Ishikawa (cell line): ENCODE results near the gene TCF7L2.

Experiments used
- CEBPB ChIP-seq: IDR thresholded peaks from 2 replicates; pipeline ENCODE4 v1.6.1; 2012
- CREB1 ChIP-seq: IDR thresholded peaks from 2 replicates; pipeline ENCODE4 v1.6.1; 2012; ENCODE audit warnings: low read depth
- EP300 ChIP-seq: IDR thresholded peaks from 2 replicates; pipeline ENCODE4 v1.6.1; 2012; ENCODE audit warnings: borderline replicate concordance
- FOXM1 ChIP-seq: IDR thresholded peaks from 2 replicates; pipeline ENCODE4 v1.6.1; 2012; ENCODE audit warnings: low read depth, borderline replicate concordance
- RAD21 ChIP-seq: IDR thresholded peaks from 2 replicates; pipeline ENCODE4 v1.6.1; 2012; ENCODE audit warnings: low read depth
- REST ChIP-seq: IDR thresholded peaks from 2 replicates; pipeline ENCODE4 v1.6.1; 2012; ENCODE audit warnings: low read depth, mild to moderate bottlenecking
- TAF1 ChIP-seq: IDR thresholded peaks from 2 replicates; pipeline ENCODE4 v1.6.1; 2012; ENCODE audit warnings: low read depth, mild to moderate bottlenecking
- TF ChIP-seq, protein P1 (sequence below): IDR thresholded peaks from 2 replicates; pipeline ENCODE4 v1.6.1; 2012
- TF ChIP-seq, protein P2 (sequence below): IDR thresholded peaks from 2 replicates; pipeline ENCODE4 v1.6.1; 2012

GRCh38 chr10:113124724-113125123 is 174.7 kb downstream of the TCF7L2 start:
- TF ChIP-seq REST = no peak
- TF ChIP-seq, protein P1, sequence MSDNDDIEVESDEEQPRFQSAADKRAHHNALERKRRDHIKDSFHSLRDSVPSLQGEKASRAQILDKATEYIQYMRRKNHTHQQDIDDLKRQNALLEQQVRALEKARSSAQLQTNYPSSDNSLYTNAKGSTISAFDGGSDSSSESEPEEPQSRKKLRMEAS = no peak
- no peak for TF ChIP-seq CEBPB
- TF ChIP-seq CREB1 = no peak
- no peak for TF ChIP-seq RAD21
- no peak for TF ChIP-seq EP300
- TF ChIP-seq FOXM1 = no peak
- TF ChIP-seq TAF1 = no peak
- TF ChIP-seq, protein P2, sequence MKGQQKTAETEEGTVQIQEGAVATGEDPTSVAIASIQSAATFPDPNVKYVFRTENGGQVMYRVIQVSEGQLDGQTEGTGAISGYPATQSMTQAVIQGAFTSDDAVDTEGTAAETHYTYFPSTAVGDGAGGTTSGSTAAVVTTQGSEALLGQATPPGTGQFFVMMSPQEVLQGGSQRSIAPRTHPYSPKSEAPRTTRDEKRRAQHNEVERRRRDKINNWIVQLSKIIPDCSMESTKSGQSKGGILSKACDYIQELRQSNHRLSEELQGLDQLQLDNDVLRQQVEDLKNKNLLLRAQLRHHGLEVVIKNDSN = no peak
